Epithelial cell of proximal tubule (primary cell): ENCODE results near the gene ARHGAP4. TPM values are rescaled to one million over a fixed set of nuclear protein-coding genes. Genes with fewer than 3 reads are reported as not detected.

ENCODE experiments used
- DNase-seq: peaks from one replicate; pipeline ENCODE4 v3.0.0-alpha.2; 2011; ENCODE audit warnings: low read depth
- H3K4me3 ChIP-seq: 2 replicates; pipeline ENCODE4 v1.5.1; 2011; ENCODE audit warnings: low read depth, mild to moderate bottlenecking, low read length
- total RNA-seq: library from RNA; depleted of rRNA; stranded (reverse); fragments of >200 nt; gene quantifications from 2 replicates; pipeline ENCODE4 v1.2.3, GENCODE V29; 2015
- TF ChIP-seq, protein P1 (sequence below): conservative IDR thresholded peaks from 2 replicates; pipeline ENCODE4 v1.5.1; 2012; ENCODE audit warnings: low read depth, mild to moderate bottlenecking, low read length

Gene ARHGAP4
- total RNA-seq, 1 donor from 2014 or later: 20.2 TPM

DNA sequence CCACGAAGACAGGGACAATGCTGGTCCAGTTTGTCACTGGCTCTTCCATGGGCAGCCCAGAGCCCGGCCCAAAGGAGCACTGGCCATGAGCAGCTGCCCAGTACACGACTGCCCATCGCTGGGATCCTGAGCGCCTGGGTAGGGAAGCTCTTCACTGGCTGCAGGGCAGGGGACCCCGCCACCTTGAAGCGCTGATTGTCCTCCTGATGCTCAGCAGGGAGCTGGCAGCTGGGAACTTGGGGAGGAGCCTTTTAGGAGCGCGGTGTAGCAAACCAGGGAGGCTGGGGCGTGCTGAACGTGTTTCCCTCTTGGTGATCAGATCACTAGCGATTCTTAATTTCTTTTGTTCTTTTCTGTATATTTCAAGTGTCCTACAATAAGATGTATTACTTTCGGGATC lies 41.9 kb downstream of the ARHGAP4 start:
- H3K4me3 ChIP-seq: no peak overlapping the region
- DNase-seq: no peak
- TF ChIP-seq, protein P1, sequence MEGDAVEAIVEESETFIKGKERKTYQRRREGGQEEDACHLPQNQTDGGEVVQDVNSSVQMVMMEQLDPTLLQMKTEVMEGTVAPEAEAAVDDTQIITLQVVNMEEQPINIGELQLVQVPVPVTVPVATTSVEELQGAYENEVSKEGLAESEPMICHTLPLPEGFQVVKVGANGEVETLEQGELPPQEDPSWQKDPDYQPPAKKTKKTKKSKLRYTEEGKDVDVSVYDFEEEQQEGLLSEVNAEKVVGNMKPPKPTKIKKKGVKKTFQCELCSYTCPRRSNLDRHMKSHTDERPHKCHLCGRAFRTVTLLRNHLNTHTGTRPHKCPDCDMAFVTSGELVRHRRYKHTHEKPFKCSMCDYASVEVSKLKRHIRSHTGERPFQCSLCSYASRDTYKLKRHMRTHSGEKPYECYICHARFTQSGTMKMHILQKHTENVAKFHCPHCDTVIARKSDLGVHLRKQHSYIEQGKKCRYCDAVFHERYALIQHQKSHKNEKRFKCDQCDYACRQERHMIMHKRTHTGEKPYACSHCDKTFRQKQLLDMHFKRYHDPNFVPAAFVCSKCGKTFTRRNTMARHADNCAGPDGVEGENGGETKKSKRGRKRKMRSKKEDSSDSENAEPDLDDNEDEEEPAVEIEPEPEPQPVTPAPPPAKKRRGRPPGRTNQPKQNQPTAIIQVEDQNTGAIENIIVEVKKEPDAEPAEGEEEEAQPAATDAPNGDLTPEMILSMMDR: no peak

DNA sequence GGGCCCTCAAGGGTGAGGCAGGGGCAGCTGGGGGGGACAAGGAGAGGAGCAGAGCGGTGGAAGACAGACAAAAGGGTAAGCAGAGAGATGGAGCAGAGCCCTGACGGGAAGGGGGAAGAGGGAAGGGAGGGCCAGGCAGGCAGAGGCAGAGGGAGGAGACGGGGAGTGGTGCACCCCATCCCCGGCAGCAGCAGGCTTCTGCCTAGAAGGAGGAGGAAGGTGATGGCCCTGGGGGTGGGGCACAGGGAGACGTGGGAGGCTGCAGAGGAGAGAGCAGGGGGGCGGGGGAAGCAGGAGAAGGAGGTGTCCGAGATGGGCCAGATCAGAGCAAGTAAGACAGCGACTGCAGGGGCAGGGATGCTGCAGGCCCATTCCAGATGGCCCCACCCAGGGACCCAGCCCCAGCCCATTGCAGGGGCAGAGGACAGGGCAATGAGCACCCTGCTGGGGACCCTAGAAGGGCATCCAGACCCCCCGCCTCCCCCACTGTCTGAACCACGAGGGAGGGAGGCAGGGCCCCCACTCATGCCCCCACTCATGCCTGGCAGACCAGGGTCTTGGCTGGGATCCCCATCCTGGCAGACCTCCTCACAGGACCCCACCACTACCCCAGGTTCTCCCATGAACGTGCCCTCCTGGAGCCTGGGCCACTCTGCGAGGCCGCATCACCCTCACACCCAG lies 42.8 kb downstream of the ARHGAP4 start:
- TF ChIP-seq, protein P1: no peak
- no peak for DNase-seq
- H3K4me3 ChIP-seq: no peak overlapping the region

DNA sequence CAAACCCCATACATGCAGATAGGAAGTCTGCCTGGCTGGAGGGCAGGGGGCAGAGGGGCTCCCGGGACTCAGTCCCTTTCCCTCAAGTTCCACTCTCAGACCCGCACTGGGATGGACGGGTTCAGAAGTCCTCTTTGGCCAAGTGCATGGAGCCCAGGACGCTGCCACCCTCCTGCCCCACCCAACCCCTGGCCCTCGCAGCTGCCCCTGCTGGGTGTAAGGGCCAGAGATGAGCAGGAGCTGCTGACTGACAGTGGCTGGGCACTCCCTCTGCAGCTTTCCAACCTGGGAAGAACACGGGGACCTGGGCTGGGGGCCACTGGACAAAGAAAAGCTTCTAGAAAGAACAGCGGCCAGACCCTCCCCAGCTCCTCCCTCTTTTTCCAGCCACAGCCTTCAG lies 43.5 kb downstream of the ARHGAP4 start:
- no peak for DNase-seq
- no peak overlapping the region for H3K4me3 ChIP-seq
- TF ChIP-seq, protein P1: no peak

DNA sequence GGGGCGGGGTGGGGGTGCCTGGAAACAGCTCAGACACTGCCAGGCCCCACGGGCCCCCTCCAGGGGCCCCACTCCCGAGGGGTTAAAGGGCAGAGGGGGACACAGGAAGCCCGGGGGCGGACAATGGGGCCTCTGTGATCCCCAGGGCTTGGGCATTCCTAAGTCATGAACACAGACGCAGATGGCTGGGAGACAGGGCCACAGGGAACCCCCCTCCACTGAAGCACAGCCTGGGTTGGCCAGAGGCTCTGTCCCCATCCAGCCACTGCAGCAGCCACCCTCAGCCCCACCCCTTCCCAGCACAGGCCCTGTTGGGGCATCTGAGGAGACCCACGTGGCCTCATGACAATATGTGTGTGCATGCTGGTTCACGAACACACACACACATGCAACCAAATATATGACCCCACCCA lies 44.0 kb downstream of the ARHGAP4 start:
- no peak overlapping the region for H3K4me3 ChIP-seq
- no peak for DNase-seq
- TF ChIP-seq, protein P1: no peak

DNA sequence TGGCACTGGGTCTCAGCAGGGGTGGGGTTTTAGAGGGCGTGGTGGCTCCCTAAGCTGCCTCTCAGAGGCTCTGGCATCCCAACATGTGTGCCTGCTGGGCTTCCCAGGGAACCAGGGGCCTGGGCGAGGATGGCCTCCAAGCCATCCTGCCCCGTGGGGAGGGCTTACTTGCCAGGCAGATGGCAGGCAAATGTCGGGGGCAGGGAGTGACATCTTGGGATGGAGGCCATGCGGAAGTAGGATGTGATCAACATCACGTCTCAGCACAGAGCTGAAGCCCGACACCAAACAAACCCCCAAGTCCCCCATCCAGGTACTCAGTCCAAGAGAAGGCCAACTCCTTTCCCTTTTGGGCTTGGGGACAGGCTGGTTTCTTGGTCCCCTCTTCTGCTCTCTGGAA lies 44.8 kb downstream of the ARHGAP4 start:
- no peak overlapping the region for H3K4me3 ChIP-seq
- DNase-seq: no peak
- TF ChIP-seq, protein P1: no peak

DNA sequence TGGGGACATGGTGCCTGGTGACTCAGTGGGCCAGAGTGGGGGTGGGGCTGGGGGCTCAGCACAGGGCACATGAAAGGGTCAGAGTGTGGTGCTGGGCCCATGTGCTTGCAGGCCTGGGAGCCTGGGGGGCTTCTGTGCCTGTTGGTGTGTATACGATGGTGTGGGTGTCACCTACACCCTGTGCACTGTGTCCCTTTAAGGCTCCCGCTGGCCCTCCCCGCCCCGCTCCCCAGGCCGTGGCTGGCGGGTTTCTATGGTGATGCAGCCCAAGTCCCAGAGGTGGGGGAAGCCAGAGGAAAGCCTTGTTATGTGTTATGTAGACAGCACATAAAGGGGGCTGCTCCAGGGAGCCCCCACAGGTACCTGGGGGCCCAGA lies 45.6 kb downstream of the ARHGAP4 start:
- TF ChIP-seq, protein P1: no peak
- no peak overlapping the region for H3K4me3 ChIP-seq
- no peak for DNase-seq

DNA sequence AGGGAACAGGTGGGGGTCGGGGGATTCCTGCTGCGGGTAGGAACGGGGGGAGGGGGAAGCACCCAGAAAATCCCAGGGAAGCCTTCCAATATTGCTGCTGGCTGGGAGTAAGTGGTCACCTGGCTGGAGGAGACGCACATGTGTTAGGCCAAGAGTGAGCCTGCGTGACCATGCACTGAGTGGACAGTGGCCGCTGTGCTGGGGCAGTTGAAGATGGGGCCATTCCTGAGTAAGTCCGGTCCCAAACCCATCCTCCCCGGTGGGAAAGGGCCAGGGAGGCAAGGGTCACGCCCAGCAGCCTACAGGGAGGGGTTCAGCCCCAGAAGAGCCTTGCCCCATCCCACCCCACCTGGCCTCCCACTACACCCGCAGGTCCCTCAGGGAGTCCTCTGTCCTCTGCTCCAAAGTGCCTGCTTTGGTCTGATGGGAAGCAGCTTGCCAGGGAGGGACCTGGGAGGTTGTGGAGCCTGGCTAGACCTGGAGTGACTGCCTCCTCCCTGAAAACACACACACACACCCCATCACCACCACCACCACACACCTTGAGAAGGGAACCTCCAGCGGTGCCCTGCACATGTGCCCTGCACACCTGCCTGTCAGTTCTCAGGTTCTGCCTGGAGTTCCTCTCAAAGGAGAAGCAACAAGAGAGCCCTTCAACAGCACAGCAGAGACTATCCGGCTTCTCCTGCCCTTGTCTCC lies 46.2 kb downstream of the ARHGAP4 start:
- TF ChIP-seq, protein P1: no peak
- DNase-seq: no peak

More for the DNA sequence above, 46.2 kb downstream of the ARHGAP4 start:
- no peak overlapping the region for H3K4me3 ChIP-seq
